Memory B cell (primary cell): ENCODE measurements around the gene TMEM266.

Experiments
- ATAC-seq: fragments of 150-1000 bp; cut with Tn5 transposase; 2 replicates; pipeline ENCODE4 v1.10.0; 2021; ENCODE audit warnings: low read depth, mild to moderate bottlenecking, moderate library complexity
- DNase-seq, 2 donors: peaks; one replicate each; pipeline ENCODE4 v3.0.0; 2022; ENCODE audit warnings: low spot score in 2 of 2
- H3K27ac Mint-ChIP-seq: one replicate; pipeline ENCODE4 v1.8.0; 2022; ENCODE audit warnings: mild to moderate bottlenecking, moderate library complexity, mixed read lengths
- H3K27me3 Mint-ChIP-seq: one replicate; pipeline ENCODE4 v1.8.0; 2022; ENCODE audit warnings: mixed read lengths
- H3K36me3 Mint-ChIP-seq: one replicate; pipeline ENCODE4 v1.8.0; 2022; ENCODE audit warnings: mild to moderate bottlenecking, mixed read lengths
- H3K4me1 Mint-ChIP-seq: one replicate; pipeline ENCODE4 v1.8.0; 2022; ENCODE audit warnings: mixed read lengths
- H3K4me3 Mint-ChIP-seq: one replicate; pipeline ENCODE4 v1.8.0; 2022; ENCODE audit warnings: mild to moderate bottlenecking, moderate library complexity, mixed read lengths
- H3K9me3 Mint-ChIP-seq: one replicate; pipeline ENCODE4 v1.8.0; 2022; ENCODE audit warnings: mixed read lengths

Gene TMEM266

GRCh38 chr15:76165951-76166350 lies 106.2 kb downstream of the TMEM266 start:
- Mint-ChIP-seq H3K4me3 (no peak overlapping the region), H3K4me1 (peaks cover 8% of the 10 kb centered on the region), H3K27ac (no peak overlapping the region), H3K36me3 (no peaks in the 10 kb centered on the region), H3K27me3 (peaks cover 5% of the 10 kb centered on the region), H3K9me3 (no peaks in the 10 kb centered on the region)
- no peak for ATAC-seq
- no peak for DNase-seq

- ATAC-seq (no peak), DNase-seq (no peak)
- Mint-ChIP-seq H3K36me3 (no peaks in the 10 kb centered on the region), H3K4me3 (no peak overlapping the region), H3K27ac (no peak overlapping the region), H3K9me3 (no peaks in the 10 kb centered on the region), H3K27me3 (peaks cover 7% of the 10 kb centered on the region), H3K4me1 (peaks cover 8% of the 10 kb centered on the region)
Measured at GRCh38 chr15:76168237-76168984, 108.6 kb downstream of the TMEM266 start.

GRCh38 chr15:76169018-76169417 lies 109.2 kb downstream of the TMEM266 start:
- H3K27me3 Mint-ChIP-seq, result peaks cover 7% of the 10 kb centered on the region
- H3K4me3 Mint-ChIP-seq, result no peak overlapping the region
- ATAC-seq (no peak), DNase-seq (no peak)
- no peaks in the 10 kb centered on the region for H3K9me3 Mint-ChIP-seq
- H3K27ac Mint-ChIP-seq, result no peak overlapping the region
- peaks cover 8% of the 10 kb centered on the region for H3K4me1 Mint-ChIP-seq
- no peaks in the 10 kb centered on the region for H3K36me3 Mint-ChIP-seq

DNA sequence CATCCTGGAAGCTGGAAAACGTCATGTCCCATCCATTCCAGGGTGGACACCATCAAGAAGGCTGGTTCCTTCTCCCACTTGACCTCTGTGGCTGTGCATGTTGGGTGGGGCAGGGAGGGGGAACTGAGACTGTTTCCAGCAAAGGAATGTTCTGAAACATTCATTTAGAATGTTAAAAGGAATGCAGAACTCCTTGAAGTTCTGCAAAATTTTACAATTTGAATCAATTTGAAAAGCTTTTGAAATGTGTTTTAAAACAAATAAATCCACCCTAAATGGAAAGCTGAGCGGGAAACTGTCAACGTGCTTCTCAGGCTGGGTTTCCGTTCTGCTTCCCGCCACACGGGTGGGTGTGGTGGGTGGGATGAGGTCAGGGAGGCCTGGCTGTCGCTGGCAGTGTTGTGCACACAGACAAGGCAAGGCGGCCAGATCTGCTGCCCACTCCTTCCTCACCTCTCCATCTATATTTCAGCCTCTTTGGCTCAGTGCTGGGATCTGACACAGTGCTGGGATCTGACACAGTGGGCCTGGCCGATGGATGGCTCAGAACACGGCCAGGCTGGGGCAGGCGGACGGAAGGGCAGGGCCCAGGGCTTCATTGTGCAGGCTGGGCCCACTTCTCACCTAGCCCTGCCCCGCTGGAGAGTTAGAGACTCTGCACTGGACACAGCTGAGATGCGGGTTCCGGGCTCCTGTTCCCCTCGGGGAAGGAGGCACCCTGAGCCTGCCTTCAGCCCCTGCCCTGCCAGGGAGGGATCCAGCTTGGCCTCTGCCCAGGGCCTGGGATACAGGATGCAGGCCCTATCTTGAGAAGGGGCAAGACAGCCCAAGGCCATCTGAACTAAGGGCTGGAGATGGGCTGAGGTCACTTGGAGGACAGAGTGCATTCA lies 110.4 kb downstream of the TMEM266 start:
- Mint-ChIP-seq H3K9me3 (no peaks in the 10 kb centered on the region), H3K4me3 (no peak overlapping the region), H3K27me3 (peaks cover 7% of the 10 kb centered on the region), H3K4me1 (peaks cover 8% of the 10 kb centered on the region), H3K27ac (no peak overlapping the region), H3K36me3 (no peaks in the 10 kb centered on the region)
- no peak for ATAC-seq
- DNase-seq, result no peak

GRCh38 chr15:76172782-76173181 lies 113.0 kb downstream of the TMEM266 start:
- H3K36me3 Mint-ChIP-seq, result no peaks in the 10 kb centered on the region
- H3K27me3 Mint-ChIP-seq, result peaks cover 15% of the 10 kb centered on the region
- no peak overlapping the region for H3K27ac Mint-ChIP-seq
- H3K9me3 Mint-ChIP-seq, result no peaks in the 10 kb centered on the region
- ATAC-seq, result no peak
- no peak for DNase-seq
- H3K4me1 Mint-ChIP-seq, result peaks cover 8% of the 10 kb centered on the region
- no peak overlapping the region for H3K4me3 Mint-ChIP-seq

- no peak overlapping the region for H3K27ac Mint-ChIP-seq
- no peak overlapping the region for H3K4me3 Mint-ChIP-seq
- no peaks in the 10 kb centered on the region for H3K9me3 Mint-ChIP-seq
- no peaks in the 10 kb centered on the region for H3K36me3 Mint-ChIP-seq
- DNase-seq (no peak), ATAC-seq (no peak)
- peaks cover 19% of the 10 kb centered on the region for H3K27me3 Mint-ChIP-seq
- H3K4me1 Mint-ChIP-seq, result peaks cover 8% of the 10 kb centered on the region
Measured at GRCh38 chr15:76173317-76173834, 113.6 kb downstream of the TMEM266 start.

GRCh38 chr15:76174654-76175053 lies 114.9 kb downstream of the TMEM266 start:
- no peaks in the 10 kb centered on the region for H3K36me3 Mint-ChIP-seq
- DNase-seq (no peak), ATAC-seq (no peak)
- H3K27ac Mint-ChIP-seq, result no peak overlapping the region
- H3K9me3 Mint-ChIP-seq, result no peaks in the 10 kb centered on the region
- H3K27me3 Mint-ChIP-seq, result peaks cover 16% of the 10 kb centered on the region
- no peaks in the 10 kb centered on the region for H3K4me1 Mint-ChIP-seq
- no peak overlapping the region for H3K4me3 Mint-ChIP-seq

DNA sequence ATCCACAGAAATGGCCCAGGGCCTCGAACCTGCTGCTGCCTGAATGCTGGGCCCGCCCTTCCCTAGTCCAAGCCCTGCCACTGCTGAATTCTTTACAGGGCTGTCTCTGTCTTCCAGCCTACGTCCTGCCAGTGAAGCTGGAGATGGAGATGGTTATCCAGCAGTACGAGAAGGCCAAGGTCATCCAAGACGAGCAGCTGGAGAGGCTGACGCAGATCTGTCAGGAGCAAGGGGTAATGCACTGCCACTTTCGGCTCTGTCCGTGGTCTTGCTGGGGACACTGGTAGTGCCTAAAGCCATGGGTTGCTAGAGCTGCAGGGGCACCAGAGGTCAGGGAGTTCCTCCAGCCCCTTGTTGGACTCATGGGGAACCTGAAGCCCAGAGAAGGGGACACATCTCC lies 115.7 kb downstream of the TMEM266 start:
- H3K9me3 Mint-ChIP-seq, result no peaks in the 10 kb centered on the region
- no peaks in the 10 kb centered on the region for H3K36me3 Mint-ChIP-seq
- H3K4me1 Mint-ChIP-seq, result no peaks in the 10 kb centered on the region
- H3K27ac Mint-ChIP-seq, result no peak overlapping the region
- DNase-seq, result no peak
- H3K4me3 Mint-ChIP-seq, result no peak overlapping the region
- peaks cover 16% of the 10 kb centered on the region for H3K27me3 Mint-ChIP-seq
- no peak for ATAC-seq

GRCh38 chr15:76176059-76176458 lies 116.3 kb downstream of the TMEM266 start:
- H3K27me3 Mint-ChIP-seq, result peaks cover 16% of the 10 kb centered on the region
- DNase-seq (no peak), ATAC-seq (no peak)
- H3K27ac Mint-ChIP-seq, result no peak overlapping the region
- H3K4me1 Mint-ChIP-seq, result no peaks in the 10 kb centered on the region
- no peaks in the 10 kb centered on the region for H3K9me3 Mint-ChIP-seq
- no peaks in the 10 kb centered on the region for H3K36me3 Mint-ChIP-seq
- no peak overlapping the region for H3K4me3 Mint-ChIP-seq

DNA sequence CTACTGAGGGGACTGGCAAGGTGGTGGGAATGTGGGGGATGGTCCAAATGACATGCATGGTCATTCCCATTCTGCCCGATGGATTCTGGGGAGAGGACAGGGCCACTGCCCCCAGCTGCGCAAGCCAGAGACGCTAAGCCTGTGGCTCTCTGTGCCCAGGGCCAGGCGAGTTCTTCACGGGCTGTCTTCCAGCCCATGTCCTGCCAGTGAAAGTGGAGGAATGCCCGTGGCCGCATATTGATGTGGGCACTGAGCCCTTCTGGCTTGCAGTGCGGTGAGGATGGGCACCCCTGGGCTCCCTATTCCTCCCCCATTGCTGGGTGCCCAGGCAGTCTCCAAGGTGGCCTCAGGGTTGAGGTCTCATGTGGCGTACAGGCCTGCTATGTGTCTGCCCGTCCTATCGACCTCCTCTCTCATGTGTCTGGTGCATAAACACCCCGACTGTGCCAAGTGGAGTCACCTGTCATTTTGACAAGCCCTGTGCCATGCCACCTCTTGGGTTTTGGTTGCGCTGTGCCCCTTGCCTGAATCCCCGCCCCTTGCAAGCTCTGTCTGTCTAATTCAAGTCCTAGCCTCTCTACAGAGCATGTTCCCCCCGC lies 116.8 kb downstream of the TMEM266 start:
- DNase-seq, result no peak
- no peak for ATAC-seq
- Mint-ChIP-seq H3K4me1 (no peaks in the 10 kb centered on the region), H3K9me3 (no peaks in the 10 kb centered on the region), H3K27me3 (peaks cover 21% of the 10 kb centered on the region), H3K36me3 (no peaks in the 10 kb centered on the region), H3K27ac (no peak overlapping the region), H3K4me3 (no peak overlapping the region)

- Mint-ChIP-seq H3K9me3 (no peaks in the 10 kb centered on the region), H3K4me1 (peaks cover 2% of the 10 kb centered on the region), H3K27me3 (peaks cover 26% of the 10 kb centered on the region), H3K27ac (no peak overlapping the region), H3K4me3 (no peak overlapping the region), H3K36me3 (no peaks in the 10 kb centered on the region)
- DNase-seq, result no peak
- ATAC-seq, result no peak
Measured at GRCh38 chr15:76177491-76178040, 117.8 kb downstream of the TMEM266 start.

DNA sequence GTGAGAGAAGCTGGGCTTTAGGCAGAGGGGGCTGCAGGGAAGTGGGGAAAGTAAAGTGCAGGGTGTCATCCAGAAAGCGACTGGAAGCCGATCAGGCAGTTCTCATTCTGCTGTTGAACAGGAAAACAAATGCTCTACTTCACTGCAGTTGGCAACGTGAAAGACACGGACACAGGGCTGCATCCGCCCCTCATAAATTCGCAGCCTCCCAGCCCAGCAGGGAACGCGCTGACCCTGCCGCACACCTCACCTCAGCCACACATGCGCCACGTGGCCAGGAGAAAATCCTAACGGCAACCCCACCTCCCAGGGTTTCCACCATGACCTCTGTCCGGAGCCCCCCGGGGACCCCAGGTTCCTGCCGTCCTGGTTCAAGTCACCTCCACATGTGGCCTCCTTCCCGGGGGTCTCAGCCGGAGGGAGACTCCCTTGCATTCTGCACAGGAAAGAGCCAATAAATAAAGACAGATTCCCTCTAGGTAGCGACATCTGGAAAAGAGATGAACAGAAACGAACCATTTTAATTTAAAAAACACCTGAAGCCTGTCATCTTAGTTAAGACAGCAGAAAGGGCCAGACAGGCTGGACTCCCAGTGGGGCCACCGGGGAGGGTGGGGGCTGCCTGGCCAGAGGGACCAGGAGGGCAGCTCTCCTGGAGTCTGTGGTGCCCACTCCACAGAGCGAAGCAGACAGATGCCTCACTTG lies 118.7 kb downstream of the TMEM266 start:
- DNase-seq, result no peak
- Mint-ChIP-seq H3K36me3 (no peaks in the 10 kb centered on the region), H3K9me3 (no peaks in the 10 kb centered on the region), H3K4me3 (no peak overlapping the region), H3K27ac (no peak overlapping the region), H3K4me1 (peaks cover 2% of the 10 kb centered on the region), H3K27me3 (peaks cover 21% of the 10 kb centered on the region)
- no peak for ATAC-seq

DNA sequence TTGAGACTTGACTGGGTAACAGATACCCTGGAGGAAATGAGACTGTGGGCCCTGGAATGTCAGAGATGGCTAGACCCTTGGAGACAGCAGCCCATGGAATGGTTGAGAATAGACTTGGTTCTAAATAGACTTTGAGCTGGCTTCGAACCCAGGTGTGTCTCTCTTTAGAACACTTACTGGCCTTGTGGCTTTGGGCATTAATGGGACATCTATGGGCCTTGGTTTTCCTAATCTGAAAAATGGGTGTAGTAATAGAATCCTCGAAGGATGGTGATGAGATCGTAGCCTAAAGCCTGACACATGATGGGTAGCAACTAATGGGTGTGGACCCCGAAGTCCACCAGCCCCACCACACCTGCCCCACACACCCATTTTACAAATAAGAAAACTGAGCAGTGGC lies 119.2 kb downstream of the TMEM266 start:
- H3K4me1 Mint-ChIP-seq, result peaks cover 2% of the 10 kb centered on the region
- ATAC-seq (no peak), DNase-seq (no peak)
- H3K36me3 Mint-ChIP-seq, result no peaks in the 10 kb centered on the region
- H3K4me3 Mint-ChIP-seq, result no peak overlapping the region
- no peak overlapping the region for H3K27ac Mint-ChIP-seq
- H3K9me3 Mint-ChIP-seq, result no peaks in the 10 kb centered on the region
- H3K27me3 Mint-ChIP-seq, result peaks cover 23% of the 10 kb centered on the region
